K562 (cell line): ENCODE measurements around the gene FANCC. TPM values are rescaled to one million over a fixed set of nuclear protein-coding genes. Genes with fewer than 3 reads are reported as not detected.

Source experiments
- ETS1 ChIP-seq: conservative IDR thresholded peaks from 2 replicates; pipeline ENCODE4 v1.6.1; 2011; ENCODE audit warnings: low read depth, mild to moderate bottlenecking, low read length; ENCODE audit not compliant: control insufficient read depth
- FOXA3 ChIP-seq, 2 experiments: fragments of 450-650 bp in 1 of 2; sonication (generic) in 1 of 2; formaldehyde crosslinking; IDR thresholded peaks in 1 of 2; conservative IDR thresholded peaks in 1 of 2; 2 replicates each; pipeline versions ENCODE4 v1.4.0 to v1.8.0; 2020 to 2022; ENCODE audit warnings: mild to moderate bottlenecking in 2 of 2, missing genetic modification reagents in 1 of 2
- JUN ChIP-seq, 2 experiments: sonication (generic) in 1 of 2; formaldehyde crosslinking in 1 of 2; IDR thresholded peaks; 2 replicates each; pipeline versions ENCODE4 v1.6.1 to v1.8.0; 2012 to 2022; ENCODE audit warnings: borderline replicate concordance in 2 of 2, mild to moderate bottlenecking in 2 of 2, improper control_type of control experiment in 1 of 2, low read depth in 1 of 2, low read length in 1 of 2, missing genetic modification reagents in 1 of 2
- NONO ChIP-seq, 2 experiments: fragments of 200-400 bp in 1 of 2; fragments of 450-650 bp in 1 of 2; formaldehyde crosslinking in 1 of 2; IDR thresholded peaks; 2 replicates each; pipeline ENCODE4 v1.6.1; 2017; ENCODE audit warnings: low read depth in 2 of 2, mild to moderate bottlenecking in 2 of 2, moderate library complexity in 2 of 2, low read length in 1 of 2
- PML ChIP-seq: IDR thresholded peaks from 2 replicates; pipeline ENCODE4 v1.6.1; 2012; ENCODE audit warnings: low read length, inconsistent platforms
- RHOXF2B ChIP-seq: fragments of 250-450 bp; sonication (Bioruptor Pico); conservative IDR thresholded peaks from 2 replicates; pipeline ENCODE4 v1.5.1; 2021
- SIN3A ChIP-seq, 2 experiments: fragments of 150-350 bp in 1 of 2; IDR thresholded peaks; 2 replicates each; pipeline ENCODE4 v1.6.1; 2011 to 2016; ENCODE audit warnings: borderline replicate concordance in 2 of 2, low read depth in 2 of 2, low read length in 2 of 2, mild to moderate bottlenecking in 2 of 2, moderate library complexity in 2 of 2; ENCODE audit not compliant: control insufficient read depth in 1 of 2
- SREBF2 ChIP-seq: sonication (generic); formaldehyde crosslinking; IDR thresholded peaks from 2 replicates; pipeline ENCODE4 v1.4.0; 2020; ENCODE audit warnings: mild to moderate bottlenecking, missing genetic modification reagents
- SRF ChIP-seq, 2 experiments: fragments of 250-450, 450-650 bp in 1 of 2; sonication (Bioruptor Pico) in 1 of 2; sonication (generic) in 1 of 2; formaldehyde crosslinking; IDR thresholded peaks; 2 replicates each; pipeline versions ENCODE4 v1.5.0 to v1.5.1; 2020 to 2022; ENCODE audit warnings: mild to moderate bottlenecking in 1 of 2, missing genetic modification reagents in 1 of 2
- WHSC1 ChIP-seq: IDR thresholded peaks from one replicate; pipeline ENCODE4 v1.6.1; 2012; ENCODE audit warnings: low read length, control low read depth, inconsistent platforms
- ZNF232 ChIP-seq: sonication (generic); formaldehyde crosslinking; IDR thresholded peaks from 2 replicates; pipeline ENCODE4 v1.8.0; 2022; ENCODE audit warnings: mild to moderate bottlenecking, missing genetic modification reagents
- ZNF274 ChIP-seq: IDR thresholded peaks from 2 replicates; pipeline ENCODE4 v1.6.1; 2011; ENCODE audit warnings: low read depth, mild to moderate bottlenecking, low read length, moderate library complexity, borderline replicate concordance
- ZNF75A ChIP-seq: fragments of 450-650 bp; formaldehyde crosslinking; IDR thresholded peaks from 2 replicates; pipeline ENCODE4 v1.4.0; 2020; ENCODE audit warnings: mild to moderate bottlenecking
- polyA plus RNA-seq, 8 experiments: library from polyadenylated mRNA; depleted of rRNA in 4 of 8; stranded (reverse) in 5 of 8; unstranded in 3 of 8; fragments of >200 nt; fragmentation: Nextera tagmentation in 2 of 8; fragmentation: Illumina TruSeq in 1 of 8; extraction: Ambion mirVana in 2 of 8; extraction: Trizol in 1 of 8; gene quantifications; 2 replicates each; pipeline versions ENCODE4 v1.2.1 to v1.2.3, GENCODE V29; 2011 to 2014; ENCODE audit warnings: inconsistent platforms in 1 of 8, missing spikeins in 1 of 8
- total RNA-seq, 7 experiments: library from RNA; depleted of rRNA in 6 of 7; stranded (reverse); fragments of >200 nt in 6 of 7; fragmentation: Illumina TruSeq in 2 of 7; extraction: Trizol in 2 of 7; gene quantifications; 2 replicates each; pipeline versions ENCODE4 v1.2.1 to v1.2.3, GENCODE V29; 2011 to 2021; ENCODE audit warnings: low replicate concordance in 1 of 7
- TF ChIP-seq, protein P1 (sequence below), 2 experiments: fragments of 450-650 bp; IDR thresholded peaks; 2 replicates each; pipeline ENCODE4 v1.6.1; 2018; ENCODE audit warnings: mild to moderate bottlenecking in 2 of 2, low read depth in 1 of 2; ENCODE audit not compliant: partially characterized antibody in 2 of 2
- TF ChIP-seq, protein P2 (sequence below): fragments of 250-450 bp; sonication (Bioruptor Pico); IDR thresholded peaks from 2 replicates; pipeline ENCODE4 v1.5.0; 2021; ENCODE audit warnings: mild to moderate bottlenecking, moderate library complexity
- TF ChIP-seq, protein P3 (sequence below): fragments of 250-450 bp; sonication (Bioruptor Pico); IDR thresholded peaks from 2 replicates; pipeline ENCODE4 v1.8.0; 2021; ENCODE audit warnings: moderate library complexity, mild to moderate bottlenecking, inconsistent platforms
- TF ChIP-seq, protein P4 (sequence below): sonication (generic); formaldehyde crosslinking; IDR thresholded peaks from 2 replicates; pipeline ENCODE4 v1.8.1; 2023; ENCODE audit warnings: mild to moderate bottlenecking, missing genetic modification reagents, moderate library complexity

The FANCC gene
- total and polyA plus RNA-seq, 9 of the 15 experiments (the other 6 are each of a cell fraction or from before 2014, with no cell fraction given) = 4.6 to 18.4 (median 14.2) TPM

GRCh38 chr9:95307538-95307937 is 10.0 kb downstream of the FANCC start (continued):
- TF ChIP-seq, protein P1, sequence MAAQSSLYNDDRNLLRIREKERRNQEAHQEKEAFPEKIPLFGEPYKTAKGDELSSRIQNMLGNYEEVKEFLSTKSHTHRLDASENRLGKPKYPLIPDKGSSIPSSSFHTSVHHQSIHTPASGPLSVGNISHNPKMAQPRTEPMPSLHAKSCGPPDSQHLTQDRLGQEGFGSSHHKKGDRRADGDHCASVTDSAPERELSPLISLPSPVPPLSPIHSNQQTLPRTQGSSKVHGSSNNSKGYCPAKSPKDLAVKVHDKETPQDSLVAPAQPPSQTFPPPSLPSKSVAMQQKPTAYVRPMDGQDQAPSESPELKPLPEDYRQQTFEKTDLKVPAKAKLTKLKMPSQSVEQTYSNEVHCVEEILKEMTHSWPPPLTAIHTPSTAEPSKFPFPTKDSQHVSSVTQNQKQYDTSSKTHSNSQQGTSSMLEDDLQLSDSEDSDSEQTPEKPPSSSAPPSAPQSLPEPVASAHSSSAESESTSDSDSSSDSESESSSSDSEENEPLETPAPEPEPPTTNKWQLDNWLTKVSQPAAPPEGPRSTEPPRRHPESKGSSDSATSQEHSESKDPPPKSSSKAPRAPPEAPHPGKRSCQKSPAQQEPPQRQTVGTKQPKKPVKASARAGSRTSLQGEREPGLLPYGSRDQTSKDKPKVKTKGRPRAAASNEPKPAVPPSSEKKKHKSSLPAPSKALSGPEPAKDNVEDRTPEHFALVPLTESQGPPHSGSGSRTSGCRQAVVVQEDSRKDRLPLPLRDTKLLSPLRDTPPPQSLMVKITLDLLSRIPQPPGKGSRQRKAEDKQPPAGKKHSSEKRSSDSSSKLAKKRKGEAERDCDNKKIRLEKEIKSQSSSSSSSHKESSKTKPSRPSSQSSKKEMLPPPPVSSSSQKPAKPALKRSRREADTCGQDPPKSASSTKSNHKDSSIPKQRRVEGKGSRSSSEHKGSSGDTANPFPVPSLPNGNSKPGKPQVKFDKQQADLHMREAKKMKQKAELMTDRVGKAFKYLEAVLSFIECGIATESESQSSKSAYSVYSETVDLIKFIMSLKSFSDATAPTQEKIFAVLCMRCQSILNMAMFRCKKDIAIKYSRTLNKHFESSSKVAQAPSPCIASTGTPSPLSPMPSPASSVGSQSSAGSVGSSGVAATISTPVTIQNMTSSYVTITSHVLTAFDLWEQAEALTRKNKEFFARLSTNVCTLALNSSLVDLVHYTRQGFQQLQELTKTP (IDR thresholded peaks at IDR 0.05; ENCODE audit: low read depth in 1 of 2, partially characterized antibody in 2 of 2) = no peak
- TF ChIP-seq SREBF2 = no peak
- TF ChIP-seq ZNF274 = no peak
- no peak for TF ChIP-seq ZNF232 (CRISPR knock-in tag)
- TF ChIP-seq ZNF75A (CRISPR knock-in tag) = no peak
- no peak for TF ChIP-seq RHOXF2B (CRISPR knock-in tag)
- TF ChIP-seq WHSC1 = no peak
- TF ChIP-seq JUN (IDR thresholded peaks at IDR 0.05; ENCODE audit: borderline replicate concordance, low read depth, low read length) = no peak
- TF ChIP-seq JUN (CRISPR knock-in tag; IDR thresholded peaks at IDR 0.05; ENCODE audit: borderline replicate concordance) = no peak
- peak; percentile 63; the same call in 1 of the 2 replicates for TF ChIP-seq PML
- TF ChIP-seq, protein P2, sequence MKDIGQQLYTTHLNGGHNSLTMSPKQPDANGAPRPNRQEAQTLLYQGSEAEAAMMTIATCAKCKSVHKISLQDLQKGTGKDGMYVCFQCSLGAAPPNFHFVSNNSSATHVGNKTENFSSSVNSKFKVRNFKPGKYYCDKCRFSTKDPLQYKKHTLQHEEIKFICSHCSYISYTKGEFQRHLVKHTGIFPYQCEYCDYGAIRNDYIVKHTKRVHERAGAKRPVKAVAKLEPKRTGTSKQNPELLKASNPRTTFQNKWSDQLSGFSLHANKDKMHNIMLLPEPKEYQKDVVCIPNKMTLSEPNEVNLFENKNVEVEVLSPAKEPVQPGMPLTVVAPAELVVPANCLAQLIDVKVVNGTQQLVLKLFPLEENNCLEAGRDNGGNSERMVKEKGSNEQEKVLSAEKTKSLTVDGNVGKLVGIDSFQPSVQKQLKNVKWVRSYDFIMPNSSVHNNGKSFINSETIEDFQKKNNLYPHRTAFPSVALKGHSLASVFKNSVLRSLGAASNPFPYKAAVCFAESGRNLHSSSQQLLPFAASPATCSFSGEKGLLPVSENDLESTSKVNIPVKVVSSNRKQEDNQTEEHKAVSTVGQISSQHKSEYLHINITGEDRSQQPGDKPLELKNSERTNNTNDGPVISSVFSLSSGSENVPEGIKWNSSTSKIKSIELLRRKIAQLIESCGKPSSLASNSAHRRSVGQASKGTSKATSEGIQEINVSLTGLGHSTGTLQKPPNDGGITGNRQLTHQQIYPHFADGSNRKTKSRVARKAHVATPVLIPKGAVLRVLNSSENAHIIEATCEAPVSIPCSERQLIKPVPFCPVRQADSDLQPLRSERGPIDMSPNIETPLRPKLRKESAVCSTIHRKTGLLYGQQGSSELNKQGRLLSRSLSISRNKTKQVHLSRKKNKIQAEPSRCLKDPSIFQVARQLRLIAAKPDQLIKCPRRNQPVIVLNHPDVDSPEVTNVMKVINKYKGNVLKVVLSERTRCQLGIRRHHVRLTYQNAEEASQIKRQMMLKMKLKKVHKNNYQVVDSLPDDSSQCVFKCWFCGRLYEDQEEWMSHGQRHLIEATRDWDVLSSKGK (CRISPR knock-in tag) = no peak
- TF ChIP-seq ETS1 = no peak
- no peak for TF ChIP-seq SIN3A (IDR thresholded peaks at IDR 0.05; ENCODE audit: borderline replicate concordance in 2 of 2, control insufficient read depth in 1 of 2, low read depth in 2 of 2, low read length in 2 of 2)
- TF ChIP-seq, protein P3, sequence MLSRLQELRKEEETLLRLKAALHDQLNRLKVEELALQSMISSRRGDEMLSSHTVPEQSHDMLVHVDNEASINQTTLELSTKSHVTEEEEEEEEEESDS (CRISPR knock-in tag) = no peak
- TF ChIP-seq FOXA3 (CRISPR knock-in tag; conservative IDR thresholded peaks at IDR 0.05 in 1 of 2, IDR thresholded peaks at IDR 0.05 in 1 of 2) = peak; percentile 92 to 93
- TF ChIP-seq, protein P4, sequence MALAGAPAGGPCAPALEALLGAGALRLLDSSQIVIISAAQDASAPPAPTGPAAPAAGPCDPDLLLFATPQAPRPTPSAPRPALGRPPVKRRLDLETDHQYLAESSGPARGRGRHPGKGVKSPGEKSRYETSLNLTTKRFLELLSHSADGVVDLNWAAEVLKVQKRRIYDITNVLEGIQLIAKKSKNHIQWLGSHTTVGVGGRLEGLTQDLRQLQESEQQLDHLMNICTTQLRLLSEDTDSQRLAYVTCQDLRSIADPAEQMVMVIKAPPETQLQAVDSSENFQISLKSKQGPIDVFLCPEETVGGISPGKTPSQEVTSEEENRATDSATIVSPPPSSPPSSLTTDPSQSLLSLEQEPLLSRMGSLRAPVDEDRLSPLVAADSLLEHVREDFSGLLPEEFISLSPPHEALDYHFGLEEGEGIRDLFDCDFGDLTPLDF (CRISPR knock-in tag) = no peak
- no peak for TF ChIP-seq NONO (IDR thresholded peaks at IDR 0.05; ENCODE audit: low read depth in 2 of 2, low read length in 1 of 2)
- no peak for TF ChIP-seq SRF (CRISPR knock-in tag; IDR thresholded peaks at IDR 0.05)
